GM23338 (cell line): ENCODE results near the gene AFP. TPM values are rescaled to one million over a fixed set of nuclear protein-coding genes. Genes with fewer than 3 reads are reported as not detected.

Experiments
- CREB1 ChIP-seq: fragments of 250-450 bp; sonication (Bioruptor Pico); IDR thresholded peaks from 2 replicates; pipeline ENCODE4 v1.5.0; 2020; ENCODE audit warnings: low read depth, mild to moderate bottlenecking, moderate library complexity
- CTCF ChIP-seq, 2 experiments: fragments of 200-600 bp in 1 of 2; sonication (generic) in 1 of 2; conservative IDR thresholded peaks; 2 replicates each; pipeline versions ENCODE4 v1.5.1 to v1.6.1; 2016 to 2017; ENCODE audit warnings: antibody characterized with exemption in 2 of 2, low read depth in 2 of 2, mild to moderate bottlenecking in 2 of 2, moderate library complexity in 1 of 2
- ETS1 ChIP-seq: IDR thresholded peaks from 2 replicates; pipeline ENCODE4 v1.6.1; 2016; ENCODE audit warnings: antibody characterized with exemption
- EZH2 ChIP-seq: fragments of 200-600 bp; sonication (generic); IDR thresholded peaks from one replicate; pipeline ENCODE4 v1.8.0; 2017; ENCODE audit warnings: antibody characterized with exemption, mild to moderate bottlenecking, low read depth; ENCODE audit not compliant: unreplicated experiment
- EZH2phosphoT487 ChIP-seq: fragments of 200-600 bp; sonication (generic); IDR thresholded peaks from one replicate; pipeline ENCODE4 v1.8.1; 2018; ENCODE audit warnings: antibody characterized with exemption; ENCODE audit not compliant: unreplicated experiment
- JUNB ChIP-seq: IDR thresholded peaks from one replicate; pipeline ENCODE4 v1.6.1; 2016; ENCODE audit warnings: antibody characterized with exemption; ENCODE audit not compliant: unreplicated experiment
- NANOG ChIP-seq: IDR thresholded peaks from 2 replicates; pipeline ENCODE4 v1.6.1; 2016; ENCODE audit warnings: antibody characterized with exemption, borderline replicate concordance
- STAT1 ChIP-seq: IDR thresholded peaks from one replicate; pipeline ENCODE4 v1.6.1; 2016; ENCODE audit warnings: antibody characterized with exemption; ENCODE audit not compliant: unreplicated experiment
- ZNF114 ChIP-seq: fragments of 250-450 bp; sonication (Bioruptor Pico); IDR thresholded peaks from 2 replicates; pipeline ENCODE4 v1.5.0; 2020; ENCODE audit warnings: mild to moderate bottlenecking, moderate library complexity
- ZNF331 ChIP-seq: fragments of 250-450 bp; sonication (Bioruptor Pico); IDR thresholded peaks from 2 replicates; pipeline ENCODE4 v1.5.0; 2020; ENCODE audit warnings: low read depth, mild to moderate bottlenecking, moderate library complexity
- ZNF462 ChIP-seq: fragments of 250-450 bp; sonication (Bioruptor Pico); IDR thresholded peaks from 2 replicates; pipeline ENCODE4 v1.5.0; 2020; ENCODE audit warnings: mild to moderate bottlenecking, moderate library complexity
- polyA plus RNA-seq: library from polyadenylated mRNA; unstranded; fragments of >200 nt; fragmentation: Nextera tagmentation; extraction: Ambion mirVana; gene quantifications from 2 replicates; pipeline ENCODE4 v1.2.1, GENCODE V29; 2016
- total RNA-seq: library from RNA; depleted of rRNA; stranded (reverse); fragments of >200 nt; shearing (Covaris generic); gene quantifications from 2 replicates; pipeline ENCODE4 v1.2.3, GENCODE V29; 2014

The AFP gene
- total and polyA plus RNA-seq, 2 experiments from 2014 or later, result 4.0 to 17.3 TPM

GRCh38 chr4:73429118-73429517 is 6.9 kb upstream of the AFP start (continued):
- no peak for TF ChIP-seq ZNF462
- no peak for TF ChIP-seq ZNF114
- TF ChIP-seq ETS1, result no peak
- no peak for TF ChIP-seq STAT1
- no peak for TF ChIP-seq EZH2
- no peak for TF ChIP-seq JUNB
- TF ChIP-seq EZH2phosphoT487, result no peak
- TF ChIP-seq ZNF331 (CRISPR knock-in tag), result no peak
- no peak for TF ChIP-seq CREB1 (CRISPR knock-in tag)
- TF ChIP-seq CTCF (conservative IDR thresholded peaks at IDR 0.05; ENCODE audit: low read depth in 2 of 2), result no peak
- no peak for TF ChIP-seq NANOG
